H1 (cell line): ENCODE measurements around the gene DYRK1A. TPM values are rescaled to one million over a fixed set of nuclear protein-coding genes. Genes with fewer than 3 reads are reported as not detected.

Source experiments
- CBX5 ChIP-seq: fragments of 300-800, 300-1000 bp; sonication (generic); IDR thresholded peaks from 2 replicates; pipeline ENCODE4 v1.7.1; 2016; ENCODE audit warnings: antibody characterized with exemption, low read length, low read depth
- polyA plus RNA-seq, 7 experiments: library from polyadenylated mRNA; depleted of rRNA in 3 of 7; stranded (reverse) in 5 of 7; unstranded in 2 of 7; fragments of >200 nt in 5 of 7; fragments of 200-250 nt in 2 of 7; gene quantifications; 1 replicate in 5 of 7; 2 replicates in 1 of 7; 4 replicates in 1 of 7; pipeline versions ENCODE4 v1.2.1 to v1.2.3, GENCODE V29; 2011 to 2013; ENCODE audit warnings: missing spikeins in 2 of 7, mixed read lengths in 2 of 7
- total RNA-seq: library from RNA; stranded (reverse); fragmentation: NEBNext Ultra II Directional; extraction: Animal tissue kit (Norgen Biotek cat#: 25700); gene quantifications from 2 replicates; pipeline ENCODE4 v1.2.1, GENCODE V29; 2021

DYRK1A gene
- total and polyA plus RNA-seq, 2 of the 8 experiments (the other 6 are each of a cell fraction or from before 2014, with no cell fraction given): 61.1 to 62.2 TPM

DNA sequence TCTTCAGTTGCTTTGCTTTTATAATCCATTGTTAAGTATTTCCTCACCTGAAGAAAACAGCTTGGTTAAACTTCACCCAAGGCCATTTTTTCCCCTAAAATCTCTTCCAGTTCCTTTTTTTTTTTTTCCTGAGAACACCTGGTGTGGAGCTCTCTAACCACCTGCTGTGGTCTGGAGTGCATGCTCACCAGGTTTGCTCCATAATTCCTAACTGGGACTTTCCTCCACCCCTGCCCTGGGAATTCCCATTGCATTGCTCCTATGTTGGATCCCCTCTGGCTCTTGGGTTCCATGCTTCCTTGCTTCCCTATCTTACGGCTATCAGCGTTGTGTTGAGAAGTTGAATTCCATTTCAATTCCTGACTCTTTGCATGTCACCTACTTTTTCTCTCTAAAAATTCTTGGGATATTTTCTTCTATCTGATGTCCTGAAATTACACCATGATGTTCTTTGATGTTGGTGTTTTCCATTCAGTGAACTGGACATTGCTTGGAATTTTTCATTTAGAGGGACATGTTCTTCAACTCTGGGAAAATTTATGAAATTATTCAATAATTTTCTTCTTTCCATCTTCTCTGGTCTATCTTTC, 19.6 kb upstream of the DYRK1A start (continued):
- TF ChIP-seq CBX5: no peak
